Stimulated activated CD8-positive, alpha-beta memory T cell treated with anti-CD3 and anti-CD28 coated beads, Interleukin-15, amount 100 ng/mL, for 4 hours (primary cell): Measurements from ENCODE around the gene CEP112.

Experiments used
- DNase-seq, 2 donors: peaks; one replicate each; pipeline ENCODE4 v3.0.0-alpha.2; 2020; ENCODE audit warnings: low read depth in 2 of 2

The CEP112 gene

DNA sequence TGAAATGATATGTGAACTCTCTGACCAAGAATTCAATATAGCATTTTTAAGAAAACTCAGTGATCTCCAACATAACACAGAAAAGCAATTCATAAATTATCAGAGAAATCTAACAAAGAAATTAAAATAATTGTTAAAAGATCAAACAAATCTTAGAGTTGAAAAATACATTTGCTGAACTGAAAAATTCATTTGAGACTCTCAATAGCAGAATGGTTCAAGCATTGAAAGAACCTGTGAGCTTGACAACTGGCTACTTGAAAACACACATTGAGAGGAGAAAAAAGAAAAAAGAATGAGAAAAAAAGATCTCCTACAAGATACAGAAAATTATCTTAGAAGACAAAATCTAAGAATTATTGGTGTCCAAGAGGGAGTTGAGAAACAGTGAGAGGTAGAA, 203.5 kb downstream of the CEP112 start:
- DNase-seq = no peak

DNA sequence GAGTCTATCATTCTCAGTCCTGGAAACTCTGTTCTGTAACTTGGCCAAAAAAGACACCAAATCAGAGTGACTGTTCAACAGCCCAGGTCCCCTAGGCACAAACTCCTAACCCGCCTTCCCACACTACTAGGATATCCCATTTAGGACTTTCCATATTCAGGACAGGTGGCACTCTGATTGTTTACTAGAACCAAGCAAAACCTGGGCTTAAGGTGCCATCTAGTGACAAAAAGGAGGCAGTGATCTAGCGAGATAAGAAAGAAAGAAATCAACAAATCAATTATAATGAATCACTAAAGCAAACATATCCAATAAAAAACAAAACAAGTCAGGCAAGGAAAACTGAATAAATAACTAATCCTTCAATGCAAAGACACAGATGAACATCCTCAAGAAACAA, 203.9 kb downstream of the CEP112 start:
- no peak for DNase-seq

DNA sequence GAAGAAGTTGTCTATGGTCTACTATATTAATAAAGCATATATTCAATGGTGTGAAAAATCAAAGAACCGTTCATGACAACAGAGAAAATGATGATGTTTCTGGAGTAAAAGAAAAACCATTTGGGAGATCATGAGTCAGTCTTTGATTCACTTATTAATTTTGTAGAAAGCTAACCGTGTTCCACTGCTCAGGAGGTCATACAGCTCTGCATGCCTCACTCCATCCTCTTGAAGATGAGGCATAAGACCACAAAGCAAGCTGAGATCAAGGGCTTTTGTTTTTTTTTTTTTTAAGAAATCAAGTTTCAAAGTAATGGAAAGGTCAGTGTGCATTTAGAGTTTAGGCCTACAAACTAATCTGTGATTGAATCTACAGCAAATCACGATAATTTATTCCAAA, 206.4 kb downstream of the CEP112 start:
- DNase-seq = no peak

DNA sequence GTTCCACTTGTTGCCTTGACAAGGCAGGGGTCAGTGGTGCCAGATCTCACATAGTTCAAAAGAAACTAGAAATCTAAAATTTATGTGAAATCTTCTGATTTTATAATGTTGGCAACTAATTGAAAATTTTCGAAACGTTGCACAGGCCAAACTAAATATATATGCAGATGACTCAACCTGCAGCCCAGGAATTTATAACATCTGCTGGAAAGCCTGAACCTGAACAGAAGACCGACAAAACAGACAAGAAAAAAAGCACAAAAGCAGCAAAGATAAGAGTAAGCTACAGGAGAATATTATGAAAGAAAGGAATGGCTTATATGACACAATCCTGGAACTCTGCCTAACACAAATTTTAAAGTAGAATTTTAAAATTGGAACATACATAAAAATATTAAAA, 207.6 kb downstream of the CEP112 start:
- no peak for DNase-seq

DNA sequence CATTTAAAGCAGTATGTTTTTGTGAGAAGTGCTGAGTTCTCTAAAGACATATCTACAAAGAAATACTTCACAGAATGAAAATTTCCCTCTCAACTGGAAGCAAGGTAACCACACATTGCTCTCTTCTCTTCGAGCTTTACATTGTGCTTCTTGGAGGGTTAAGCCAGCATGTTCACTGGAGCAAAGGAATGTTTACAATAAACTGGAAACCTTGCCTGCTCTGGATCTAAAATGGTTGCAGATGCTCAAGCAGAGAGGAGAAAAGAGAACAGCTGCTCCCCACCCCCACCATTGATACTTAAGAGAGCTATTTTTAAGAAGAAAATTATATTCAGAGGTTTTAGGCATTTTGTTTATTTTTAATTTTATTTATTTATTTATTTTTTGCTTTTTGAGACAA, 213.1 kb downstream of the CEP112 start:
- no peak for DNase-seq

DNA sequence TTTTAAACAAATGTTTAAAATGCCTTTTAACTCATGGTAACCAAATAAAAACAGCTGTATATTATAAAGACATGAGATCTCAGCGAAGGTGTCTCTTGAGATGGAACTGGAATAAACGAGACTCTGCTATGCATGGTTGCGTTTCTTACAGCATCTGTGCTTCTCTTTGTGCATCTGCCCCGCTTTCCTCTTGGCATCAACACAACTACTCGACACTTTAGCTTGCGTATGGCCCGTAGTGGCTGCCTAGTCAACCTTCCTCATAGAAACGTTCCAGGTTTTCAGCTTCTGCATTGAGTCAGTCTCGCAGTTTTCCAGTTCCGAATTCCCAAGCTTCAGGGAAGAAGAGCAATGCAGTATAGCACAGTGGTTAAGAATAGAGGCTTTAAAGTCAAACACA, 214.9 kb downstream of the CEP112 start:
- DNase-seq = no peak

DNA sequence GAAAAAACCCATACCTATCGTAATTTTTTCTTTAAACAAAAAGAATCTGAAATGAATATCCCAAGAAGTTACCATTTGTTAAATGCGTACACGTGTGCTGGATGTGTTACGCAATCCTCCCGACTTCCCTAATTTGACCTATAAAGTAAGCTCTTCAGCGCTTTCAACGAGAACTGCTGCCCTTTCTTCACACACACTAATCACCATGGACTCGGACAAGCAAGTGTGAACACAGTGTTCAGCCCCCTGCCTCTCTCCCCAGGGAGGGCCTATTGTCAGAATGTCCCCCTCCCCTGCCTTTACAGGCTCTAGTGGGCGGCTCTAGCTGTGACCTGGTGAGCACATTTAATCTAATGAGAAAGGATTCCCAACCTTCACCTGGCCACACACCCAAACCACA, 216.1 kb downstream of the CEP112 start:
- DNase-seq = no peak

DNA sequence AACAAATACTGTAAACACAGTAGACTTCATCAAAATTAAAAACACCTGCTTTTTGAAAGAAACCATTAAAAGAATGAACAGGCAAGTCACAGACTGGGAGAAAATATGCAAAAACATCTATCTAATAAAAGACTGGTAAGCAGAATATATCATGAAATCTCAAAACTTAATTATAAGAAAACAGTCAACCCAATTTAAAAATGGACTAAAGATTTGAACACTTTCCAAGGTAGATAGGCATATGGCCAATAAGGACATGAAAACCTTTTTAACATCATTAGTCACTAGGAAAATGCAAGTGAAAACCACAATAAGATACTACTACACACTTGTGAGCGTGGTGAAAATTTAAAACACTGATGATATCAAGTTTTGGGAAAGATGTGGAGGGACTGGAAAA, 218.7 kb downstream of the CEP112 start:
- no peak for DNase-seq

DNA sequence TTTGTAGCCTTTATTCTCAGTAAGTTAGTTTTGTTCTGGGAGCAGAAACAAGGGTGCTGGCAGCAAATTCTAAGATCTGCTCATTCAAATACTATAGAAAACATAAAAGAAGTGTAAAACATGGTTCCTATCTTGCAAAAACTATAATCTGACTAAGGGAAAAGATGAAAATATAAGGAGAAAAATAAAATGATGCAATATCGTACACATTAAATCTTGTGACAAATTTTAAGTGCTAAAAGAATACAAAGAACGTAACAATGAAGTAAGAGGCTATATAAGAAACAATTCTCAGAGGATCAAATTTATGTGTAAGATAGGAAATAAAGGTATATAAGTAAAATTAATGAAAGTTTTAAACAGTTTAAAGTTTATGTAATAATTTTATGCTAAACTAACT, 224.6 kb downstream of the CEP112 start:
- DNase-seq = no peak

DNA sequence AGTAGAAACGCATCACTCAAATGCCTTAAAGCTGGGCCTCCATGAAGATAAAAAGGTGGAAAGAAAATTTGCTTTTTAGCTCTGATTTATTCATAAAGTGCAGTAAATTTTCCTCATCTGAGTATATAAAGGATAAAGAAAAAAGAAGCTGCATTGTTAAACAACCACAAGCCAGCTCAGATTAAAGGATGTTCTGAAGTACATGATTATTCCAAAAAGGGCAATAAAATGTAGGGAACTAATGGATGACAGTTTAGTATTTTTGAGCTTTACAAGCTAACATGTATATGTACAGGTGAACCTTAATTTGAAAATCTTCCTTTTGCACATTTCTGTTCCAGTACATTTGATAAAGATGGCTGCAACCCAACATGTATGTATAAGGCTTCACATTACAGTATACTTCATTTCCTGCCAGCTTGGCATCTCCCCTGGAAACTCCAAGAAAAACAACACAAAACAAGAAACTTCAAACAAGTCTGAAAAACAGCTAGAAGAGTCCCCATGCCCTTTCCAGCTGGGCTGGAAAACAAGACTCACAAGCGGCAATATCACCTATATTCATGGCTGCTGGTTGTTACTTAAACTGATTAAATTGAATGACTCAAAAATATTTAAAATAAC, 225.7 kb downstream of the CEP112 start:
- DNase-seq = no peak

DNA sequence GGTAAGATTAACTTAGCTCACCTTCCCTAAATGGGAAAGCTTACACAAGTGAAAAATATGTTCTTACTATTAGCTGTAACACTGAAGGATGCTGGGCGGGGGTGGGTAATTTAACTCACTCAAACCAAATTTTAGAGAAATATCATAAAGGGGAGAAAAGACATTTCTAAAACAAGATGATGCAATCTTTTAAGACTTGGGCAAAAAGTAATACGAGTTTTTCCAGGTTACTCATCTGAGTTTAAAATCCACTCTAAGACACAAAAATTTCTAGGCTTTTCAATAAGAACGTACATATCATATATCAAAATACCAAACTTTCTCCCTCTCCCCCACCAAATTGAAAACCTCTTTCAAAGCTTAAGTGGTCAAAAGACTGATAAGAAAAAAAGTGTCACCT, 228.8 kb downstream of the CEP112 start:
- no peak for DNase-seq

DNA sequence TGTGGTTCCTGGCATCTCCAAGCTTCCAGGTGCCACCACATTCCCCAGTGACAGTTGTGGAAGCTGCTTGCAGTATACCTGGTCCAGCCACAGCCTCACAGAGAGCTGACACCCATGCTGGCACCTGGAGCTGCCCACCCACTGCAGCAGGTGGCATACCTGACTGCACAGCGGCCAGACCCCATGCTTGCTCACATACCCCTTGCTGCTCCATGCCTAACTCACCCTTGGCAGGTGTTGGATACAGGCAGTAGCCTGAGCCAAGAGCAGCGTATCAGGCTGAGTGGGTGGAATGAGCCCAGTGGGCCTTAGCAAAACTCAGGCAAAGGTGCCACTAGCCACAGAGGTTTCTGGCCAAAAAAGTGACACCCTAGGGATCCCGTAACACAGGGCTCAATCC, 232.3 kb downstream of the CEP112 start:
- DNase-seq = no peak

DNA sequence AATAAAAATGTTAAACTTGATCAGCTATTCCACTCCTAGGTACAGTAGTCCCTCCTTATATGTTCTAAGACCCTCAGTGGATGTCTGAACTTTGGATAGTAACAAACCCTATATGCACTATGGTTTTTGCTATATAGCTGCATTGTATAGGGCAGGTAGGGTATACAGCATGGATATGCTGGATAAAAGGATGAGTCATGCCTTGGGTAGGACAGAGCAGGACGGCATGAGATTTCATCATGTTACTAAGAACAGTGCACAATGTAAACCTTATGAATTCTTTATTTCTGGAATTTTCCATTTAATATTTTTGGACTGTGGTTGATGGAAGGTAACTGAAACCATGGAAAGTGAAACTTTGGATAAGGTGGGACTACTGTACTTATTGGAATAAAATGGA, 235.1 kb downstream of the CEP112 start:
- DNase-seq = no peak

DNA sequence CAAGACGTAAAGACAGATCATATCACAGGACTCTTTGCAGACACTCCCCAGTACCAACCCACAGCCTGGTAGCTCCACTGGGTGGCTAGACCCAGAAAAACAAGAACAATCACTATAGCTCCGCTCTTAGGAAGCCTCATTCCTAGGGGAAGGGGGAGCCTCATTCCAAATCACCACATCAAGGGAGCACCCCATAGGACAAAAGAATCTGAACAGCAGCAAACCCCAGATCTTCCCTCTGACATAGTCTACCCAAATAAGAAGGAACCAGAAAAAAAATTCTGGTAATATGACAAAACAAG, 237.8 kb downstream of the CEP112 start:
- no peak for DNase-seq

DNA sequence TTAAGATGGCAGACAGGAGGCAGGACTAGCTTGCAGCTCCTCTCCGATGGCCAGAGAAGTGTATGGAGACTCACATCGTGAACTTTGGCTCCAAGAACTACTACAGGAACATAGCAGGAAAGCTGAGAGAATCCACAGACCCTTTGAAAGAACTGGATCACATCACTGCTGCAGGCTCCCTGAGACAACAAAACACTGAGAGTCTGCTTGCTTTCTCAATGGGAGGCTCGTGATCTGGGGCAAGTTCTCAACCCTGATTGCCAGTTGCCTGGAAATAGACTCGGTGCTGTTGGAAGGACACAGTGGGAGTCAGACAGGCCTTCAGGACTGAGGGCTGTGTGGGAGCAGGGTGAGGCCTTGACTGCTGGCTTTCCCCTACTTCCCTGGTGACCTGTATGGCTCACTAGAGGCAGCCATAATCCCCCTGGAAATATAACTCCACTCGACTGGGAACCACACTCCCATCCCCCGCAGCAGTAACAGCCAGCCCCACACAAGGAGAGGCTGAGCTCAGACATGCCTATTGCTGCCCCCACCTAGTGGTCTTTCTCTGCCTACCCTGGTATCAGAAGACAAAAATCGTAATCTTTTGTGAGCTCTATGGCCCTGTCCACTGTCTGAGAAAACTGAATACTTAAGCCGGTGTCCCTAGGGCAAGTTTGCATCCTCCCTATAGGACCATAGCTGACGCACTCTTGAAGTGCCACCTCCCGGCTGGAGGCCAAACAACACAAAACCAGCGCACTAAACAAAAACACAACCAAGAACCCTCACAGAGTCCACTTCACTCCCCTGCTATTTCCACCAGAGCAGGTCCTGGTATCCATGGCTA, 238.4 kb downstream of the CEP112 start:
- no peak for DNase-seq

DNA sequence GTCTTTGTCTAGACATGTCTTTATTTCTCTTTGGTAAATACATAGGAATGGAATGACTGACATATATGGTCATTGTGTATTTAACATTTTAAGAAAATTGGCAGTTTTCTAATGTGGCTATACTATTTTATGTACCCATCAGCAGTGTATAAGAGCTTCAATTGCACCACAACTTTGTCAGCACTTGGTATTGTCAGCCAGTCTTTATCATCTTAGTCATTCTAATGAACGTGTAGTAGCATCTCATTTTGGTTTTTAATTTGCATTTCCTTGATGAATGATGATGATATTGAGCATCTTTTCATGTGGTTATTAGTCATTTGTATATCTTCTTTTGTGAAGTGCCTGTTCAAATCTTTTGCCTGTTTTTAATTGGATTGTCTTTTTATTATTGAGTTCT, 239.3 kb downstream of the CEP112 start:
- DNase-seq = no peak

DNA sequence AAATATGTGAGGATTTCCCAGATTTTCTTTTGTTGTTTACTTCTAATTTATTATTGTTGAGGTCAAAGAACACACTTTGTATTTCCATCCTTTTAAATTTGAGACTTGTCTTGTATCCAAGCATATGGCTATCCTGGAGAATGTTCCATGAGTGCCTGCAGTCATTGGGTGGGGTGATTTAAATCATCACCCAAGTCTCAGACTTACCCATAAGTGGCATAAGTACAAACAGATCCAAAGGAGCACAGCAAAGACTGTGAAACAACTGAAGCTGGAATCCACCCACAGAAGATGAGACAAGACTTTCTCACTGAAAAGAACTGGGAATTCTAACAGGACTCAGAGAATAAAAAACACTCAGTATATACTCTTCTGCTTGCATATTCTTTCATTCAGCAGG, 239.9 kb downstream of the CEP112 start:
- DNase-seq = no peak

DNA sequence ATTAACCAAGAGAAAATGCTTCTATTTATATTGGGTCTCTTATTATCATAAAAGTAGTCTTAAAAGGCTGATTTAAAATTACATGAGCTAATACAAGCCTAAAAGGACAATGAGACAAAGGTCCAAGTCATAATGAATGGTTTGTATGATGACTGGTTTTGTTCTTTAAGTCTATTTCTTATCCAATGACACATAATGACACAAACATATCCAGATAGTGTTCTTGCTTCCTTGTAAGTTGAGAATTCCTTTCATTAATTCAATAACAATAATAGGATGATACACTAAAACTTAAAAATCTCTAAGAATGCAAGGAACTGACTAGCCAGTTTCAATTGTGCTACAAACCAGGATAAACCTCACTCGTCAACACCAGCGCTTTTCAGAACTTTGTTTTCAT, 244.1 kb downstream of the CEP112 start:
- no peak for DNase-seq

DNA sequence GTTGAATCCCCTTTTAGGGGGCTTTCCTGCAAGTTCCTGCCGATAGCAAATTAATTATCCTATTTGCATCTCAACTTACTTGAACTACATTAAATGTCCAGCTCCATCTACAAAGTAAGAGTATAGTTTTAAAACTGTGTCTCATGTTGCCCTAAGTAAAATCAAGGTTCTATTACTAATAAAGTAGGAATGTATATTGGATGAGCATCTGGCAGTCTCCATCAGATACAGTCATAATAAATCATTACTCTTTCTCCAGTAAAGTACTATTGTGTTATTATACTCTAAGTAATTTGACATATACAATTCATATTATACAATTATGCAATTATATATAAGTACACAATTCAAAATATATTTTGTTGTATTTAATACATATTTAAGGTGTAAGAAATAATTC, 249.3 kb downstream of the CEP112 start:
- no peak for DNase-seq

DNA sequence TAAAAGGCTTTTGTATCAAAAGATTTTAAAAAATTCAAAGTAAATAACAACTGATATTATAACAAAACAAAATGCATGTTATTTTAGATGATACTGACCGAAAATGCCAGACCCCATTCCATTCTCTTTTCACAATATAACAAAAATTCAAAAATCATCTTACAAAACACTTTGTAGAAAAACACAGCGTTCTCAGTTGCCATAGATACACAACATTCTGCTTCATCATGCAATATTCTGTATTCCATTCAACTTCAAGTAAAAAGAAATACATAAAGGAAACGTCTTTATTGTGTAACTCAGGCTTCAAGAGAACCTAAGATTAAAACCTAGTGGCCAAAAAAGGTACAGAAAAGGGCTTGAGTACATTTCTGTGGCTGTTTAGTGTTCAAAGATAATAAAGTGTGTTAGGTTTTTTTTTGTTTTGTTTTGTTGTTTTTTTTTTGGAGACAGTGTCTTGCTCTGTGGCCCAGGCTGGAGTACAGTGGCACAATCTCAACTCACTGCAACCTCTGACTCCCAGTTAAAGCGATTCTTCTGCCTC, 250.5 kb downstream of the CEP112 start:
- DNase-seq = no peak

DNA sequence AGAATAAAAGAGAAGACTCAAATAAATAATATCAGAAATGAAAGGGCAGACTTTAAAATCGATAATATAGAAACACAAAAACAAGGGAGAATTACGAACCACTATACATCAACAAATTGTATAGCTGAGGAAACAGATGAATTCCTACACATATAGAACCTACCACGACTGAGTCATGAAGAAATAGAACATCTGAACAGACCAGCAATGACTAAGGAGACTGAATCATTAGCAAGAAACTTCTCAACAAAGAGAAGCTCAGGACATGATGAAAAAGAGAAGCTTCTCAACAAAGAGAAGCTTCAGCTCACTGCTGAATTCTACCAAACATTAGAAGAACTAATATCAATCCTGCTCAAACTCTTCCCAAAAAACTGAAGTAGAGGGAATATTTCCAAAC, 255.9 kb downstream of the CEP112 start:
- DNase-seq = no peak

DNA sequence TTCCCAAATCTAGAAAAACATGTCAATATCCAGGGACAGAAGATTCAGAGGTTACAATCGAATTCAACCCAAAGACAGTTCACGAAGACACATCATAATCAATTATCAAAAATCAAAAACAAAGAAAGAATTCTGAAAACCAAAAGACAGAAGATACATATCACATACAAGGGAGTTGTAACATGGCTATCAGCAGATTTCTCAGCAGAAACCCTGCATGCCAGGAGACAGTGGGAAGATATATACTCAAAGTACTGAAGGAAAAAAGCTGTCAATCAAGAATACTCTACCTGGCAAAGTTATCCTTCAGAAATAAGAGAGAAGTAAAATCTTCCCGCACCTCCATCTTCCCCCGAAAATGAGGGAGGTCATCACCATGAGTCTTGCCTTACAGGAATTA, 258.6 kb downstream of the CEP112 start:
- no peak for DNase-seq

DNA sequence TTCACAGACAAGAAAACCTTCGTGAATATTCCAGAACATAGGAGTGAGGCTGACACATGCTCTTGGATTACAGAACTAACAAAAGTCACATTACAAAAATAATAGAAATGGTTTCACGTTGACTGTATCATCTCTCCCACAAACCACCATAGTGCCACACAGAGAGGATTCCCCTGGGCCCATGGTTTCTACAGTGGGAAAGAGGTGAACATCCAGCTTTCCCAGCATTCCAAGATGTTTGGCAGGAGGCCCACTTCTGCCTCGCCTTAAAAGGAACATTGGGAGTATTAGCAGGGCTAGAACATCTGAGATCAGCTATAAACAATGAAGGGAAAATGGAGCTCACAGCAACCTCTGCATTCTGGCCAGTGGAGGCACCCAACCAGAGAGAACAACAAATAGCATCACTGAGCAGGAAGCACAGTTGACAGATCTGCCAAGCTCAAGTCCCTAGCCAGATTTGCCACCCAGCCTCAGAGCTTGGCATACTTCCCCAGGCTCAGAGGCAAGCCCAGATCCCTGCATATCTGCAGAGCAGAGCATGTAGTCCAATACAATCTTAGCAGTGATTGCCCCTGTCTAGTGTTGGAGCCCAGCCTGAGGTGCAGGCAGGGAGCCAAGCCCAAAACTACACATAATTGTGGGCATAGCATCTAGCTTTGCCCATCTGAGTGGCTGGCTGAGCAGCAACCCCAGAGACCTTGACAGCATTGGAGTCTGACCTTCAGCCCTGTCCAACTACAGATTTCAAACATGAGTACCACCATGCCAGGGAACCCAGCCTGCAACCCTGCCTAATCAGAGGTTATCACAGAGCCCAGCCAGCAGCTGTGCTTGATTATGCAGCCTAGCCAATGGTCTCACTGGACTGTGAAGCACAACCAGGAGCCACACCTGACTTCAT, 260.4 kb downstream of the CEP112 start:
- DNase-seq = no peak
